Fibroblast of mammary gland (primary cell): ENCODE measurements around the gene ZBTB7C.

Experiments used
- DNase-seq: peaks from one replicate; pipeline ENCODE4 v3.0.0-alpha.2; 2010; ENCODE audit warnings: low read depth
- H3K4me3 ChIP-seq: 2 replicates; pipeline ENCODE4 v1.5.1; 2011; ENCODE audit warnings: low read depth, mild to moderate bottlenecking, low read length, moderate library complexity; ENCODE audit not compliant: control insufficient read depth
- TF ChIP-seq, protein P1 (sequence below): conservative IDR thresholded peaks from 2 replicates; pipeline ENCODE4 v1.5.1; 2011; ENCODE audit warnings: low read depth, low read length, inconsistent platforms; ENCODE audit not compliant: control insufficient read depth, insufficient read depth

ZBTB7C gene

DNA sequence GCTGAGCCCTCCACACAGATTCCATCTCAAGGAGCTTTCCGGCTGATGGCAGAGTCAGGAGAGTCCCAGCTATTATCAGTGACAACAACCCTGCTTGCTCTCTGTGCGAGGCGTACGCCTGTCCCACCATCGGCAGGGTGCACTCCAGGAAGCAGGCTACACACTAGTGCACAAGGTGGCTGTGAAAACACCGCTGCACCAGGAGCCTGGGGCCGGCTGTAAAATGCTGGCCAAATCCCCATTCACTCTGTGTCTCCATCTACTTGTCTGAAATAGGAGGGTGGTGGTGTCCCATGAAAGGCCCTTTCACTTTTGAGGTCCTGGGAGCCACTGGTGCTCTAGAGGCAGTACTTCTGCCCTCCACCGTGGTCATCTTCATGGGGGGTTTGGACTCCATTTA lies 295.5 kb downstream of the ZBTB7C start:
- TF ChIP-seq, protein P1, sequence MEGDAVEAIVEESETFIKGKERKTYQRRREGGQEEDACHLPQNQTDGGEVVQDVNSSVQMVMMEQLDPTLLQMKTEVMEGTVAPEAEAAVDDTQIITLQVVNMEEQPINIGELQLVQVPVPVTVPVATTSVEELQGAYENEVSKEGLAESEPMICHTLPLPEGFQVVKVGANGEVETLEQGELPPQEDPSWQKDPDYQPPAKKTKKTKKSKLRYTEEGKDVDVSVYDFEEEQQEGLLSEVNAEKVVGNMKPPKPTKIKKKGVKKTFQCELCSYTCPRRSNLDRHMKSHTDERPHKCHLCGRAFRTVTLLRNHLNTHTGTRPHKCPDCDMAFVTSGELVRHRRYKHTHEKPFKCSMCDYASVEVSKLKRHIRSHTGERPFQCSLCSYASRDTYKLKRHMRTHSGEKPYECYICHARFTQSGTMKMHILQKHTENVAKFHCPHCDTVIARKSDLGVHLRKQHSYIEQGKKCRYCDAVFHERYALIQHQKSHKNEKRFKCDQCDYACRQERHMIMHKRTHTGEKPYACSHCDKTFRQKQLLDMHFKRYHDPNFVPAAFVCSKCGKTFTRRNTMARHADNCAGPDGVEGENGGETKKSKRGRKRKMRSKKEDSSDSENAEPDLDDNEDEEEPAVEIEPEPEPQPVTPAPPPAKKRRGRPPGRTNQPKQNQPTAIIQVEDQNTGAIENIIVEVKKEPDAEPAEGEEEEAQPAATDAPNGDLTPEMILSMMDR: no peak
- DNase-seq: no peak
- no peak overlapping the region for H3K4me3 ChIP-seq

DNA sequence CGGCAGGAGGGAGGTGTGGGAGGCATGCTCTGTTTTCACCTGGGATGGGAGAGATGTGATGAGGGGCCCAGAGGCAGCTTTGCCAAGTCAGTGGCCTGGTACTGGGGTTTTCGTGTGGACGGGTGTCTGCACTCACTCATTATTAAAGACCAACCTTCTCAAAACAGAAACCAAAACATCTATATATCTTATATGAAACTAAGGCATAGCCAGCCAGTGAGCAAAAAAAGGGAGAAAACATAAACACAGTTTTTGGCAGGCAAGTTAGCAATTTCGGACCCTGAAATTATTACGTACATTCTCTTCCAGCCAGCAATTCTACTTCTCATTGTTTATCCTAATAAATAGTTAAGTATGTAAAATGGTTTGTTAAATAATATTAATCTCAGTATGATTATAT lies 297.6 kb downstream of the ZBTB7C start:
- no peak overlapping the region for H3K4me3 ChIP-seq
- TF ChIP-seq, protein P1: no peak
- DNase-seq: no peak

DNA sequence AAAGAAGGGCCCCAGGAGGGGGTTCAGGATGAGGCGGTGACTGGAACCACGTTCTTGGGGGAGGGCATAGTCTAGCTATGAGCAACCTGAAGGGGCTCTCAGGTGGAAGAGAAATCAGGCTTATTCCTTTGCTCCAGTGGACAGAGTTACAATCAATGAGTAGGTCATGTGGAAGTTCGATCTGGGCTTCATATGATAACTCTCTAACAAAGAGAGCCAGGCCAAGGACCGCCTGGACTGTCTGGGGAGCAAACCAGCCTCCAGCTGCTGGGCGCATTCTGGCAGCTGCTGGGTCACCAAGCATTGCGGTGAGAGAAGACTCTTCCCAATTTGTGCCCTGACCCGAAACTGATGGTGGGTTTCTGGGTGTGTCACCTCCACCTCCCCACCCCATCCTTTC lies 298.4 kb downstream of the ZBTB7C start:
- TF ChIP-seq, protein P1: no peak
- no peak for DNase-seq

DNA sequence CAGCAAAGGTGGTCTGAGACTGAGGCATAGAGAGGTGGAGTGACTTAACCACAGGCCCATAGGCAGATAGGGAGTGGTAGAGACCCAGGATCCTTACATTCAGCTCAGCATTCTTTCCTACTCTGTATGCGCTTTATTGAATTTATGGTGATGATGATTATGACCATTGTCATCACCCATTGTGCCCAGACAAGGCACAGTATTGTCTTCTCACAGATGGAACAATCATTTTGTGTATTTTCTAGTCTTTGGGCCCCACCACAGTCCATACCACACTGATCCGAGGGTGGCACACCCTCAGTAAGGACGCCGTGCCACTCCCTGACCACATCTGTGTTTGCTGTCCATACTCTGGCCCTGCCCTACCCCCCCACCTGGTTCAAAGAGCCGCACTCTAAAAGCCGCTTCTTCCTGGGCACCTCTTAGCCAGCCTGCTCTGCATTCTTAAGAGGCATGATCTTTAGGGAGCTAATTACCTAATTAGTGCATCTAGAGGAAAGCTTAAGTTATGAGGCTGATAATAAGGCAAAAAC lies 299.2 kb downstream of the ZBTB7C start:
- no peak overlapping the region for H3K4me3 ChIP-seq
- TF ChIP-seq, protein P1: no peak

More for the DNA sequence above, 298.4 kb downstream of the ZBTB7C start:
- H3K4me3 ChIP-seq: no peak overlapping the region

DNA sequence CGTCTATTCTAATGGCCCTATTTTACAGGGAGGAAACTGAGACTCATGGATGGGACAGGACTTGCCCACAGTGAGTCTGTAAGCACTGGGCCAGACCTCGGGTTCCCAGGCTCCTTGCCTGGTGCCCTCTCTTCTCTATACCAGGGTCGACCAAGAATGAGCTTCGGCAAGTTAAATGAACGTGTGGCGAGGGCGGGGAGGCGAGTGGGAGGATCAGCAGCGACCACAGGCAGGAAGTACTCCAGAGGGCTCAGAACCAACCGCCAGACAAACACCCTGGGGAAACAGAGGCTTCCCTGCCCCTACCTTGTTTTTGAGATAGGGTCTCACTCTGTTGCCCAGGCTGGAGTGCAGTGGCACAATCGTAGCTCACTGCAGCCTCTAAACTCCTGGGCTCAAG lies 301.0 kb downstream of the ZBTB7C start:
- H3K4me3 ChIP-seq: no peak overlapping the region
- TF ChIP-seq, protein P1: no peak
- DNase-seq: no peak

More for the DNA sequence above, 299.2 kb downstream of the ZBTB7C start:
- no peak for DNase-seq

DNA sequence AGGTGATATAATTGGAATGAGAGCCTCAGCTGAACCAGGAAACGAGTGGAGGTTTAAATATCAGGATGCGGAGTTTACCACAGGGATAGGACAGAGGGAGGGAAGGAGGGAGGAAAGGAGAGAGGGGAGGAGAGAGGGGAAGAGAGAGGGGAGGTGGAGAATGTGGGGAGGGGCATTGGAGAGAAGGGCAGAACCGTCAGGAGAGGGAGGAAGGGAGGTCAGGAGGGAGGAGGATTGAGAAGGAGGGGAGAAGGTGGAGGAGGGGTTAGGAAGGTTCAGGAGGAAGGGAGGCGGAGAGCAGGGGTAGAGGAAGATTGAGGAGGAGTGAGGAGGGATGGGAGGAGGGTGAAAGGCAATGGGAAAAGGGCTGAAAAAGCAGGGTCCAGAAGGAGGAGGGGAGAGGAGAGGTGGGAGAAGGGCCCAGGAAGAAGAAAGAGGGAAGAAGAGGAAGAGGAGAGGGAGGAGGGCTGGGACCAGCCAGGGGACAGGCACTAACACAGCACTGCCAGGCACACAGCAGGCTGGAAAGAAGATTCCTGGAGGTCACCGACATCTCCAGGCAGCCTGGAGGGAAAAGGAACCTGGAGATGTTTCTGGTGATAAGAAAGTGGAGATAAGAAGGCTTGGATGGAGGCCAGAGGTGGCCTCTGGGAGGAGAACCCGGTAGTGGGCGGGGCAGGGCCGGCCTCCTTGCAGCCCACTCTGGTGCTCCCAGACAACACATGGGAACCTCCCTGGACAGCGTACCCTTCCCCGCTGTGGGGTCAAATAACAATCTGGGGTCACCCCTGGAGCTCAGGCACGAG lies 302.0 kb downstream of the ZBTB7C start:
- H3K4me3 ChIP-seq: no peak overlapping the region
- TF ChIP-seq, protein P1: no peak
- DNase-seq: no peak
